Measurements from ENCODE around the gene QSOX1. TPM values are rescaled to one million over a fixed set of nuclear protein-coding genes. Genes with fewer than 3 reads are reported as not detected.

The QSOX1 gene
- total and polyA plus RNA-seq, 2 donors (not counting 3 experiments of a cell fraction or from before 2014, with no cell fraction given): 256 to 415 TPM

DNA sequence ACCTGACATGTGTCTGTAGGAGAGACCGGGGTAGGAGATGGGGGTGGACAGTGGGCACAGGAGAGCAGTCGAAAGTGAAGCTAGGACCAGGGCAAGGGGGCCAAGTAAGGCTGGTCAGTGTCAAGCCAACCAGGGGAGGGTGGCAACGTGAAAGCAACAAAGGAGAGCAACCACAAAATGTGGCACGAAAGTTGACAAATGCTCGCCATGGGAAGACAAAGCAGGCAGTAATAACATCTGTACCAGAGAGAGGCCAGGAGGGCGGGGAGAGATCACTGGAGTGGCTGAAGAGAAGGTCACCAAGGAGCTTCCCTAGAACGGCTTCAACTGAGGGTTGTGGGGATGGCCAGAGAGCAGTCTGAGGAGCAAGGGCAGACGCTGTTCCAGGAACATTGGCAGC is 17.0 kb downstream of the QSOX1 start:
- BruUV-seq (replicated peaks): no TSS peak
- H3K4me1 ChIP-seq (ENCODE audit: control insufficient read depth, extremely low read depth, insufficient read depth, low read length): no peaks in the 10 kb centered on the region
- H3K4me3 ChIP-seq (replicated peaks in 1 of 3; ENCODE audit: insufficient read depth in 1 of 3, low read depth in 1 of 3, low read length in 3 of 3): no peak overlapping the region
- H3K79me2 ChIP-seq (ENCODE audit: control insufficient read depth, insufficient read depth, low read length): no peaks in the 10 kb centered on the region
- H3K27me3 ChIP-seq (ENCODE audit: control insufficient read depth in 2 of 2, insufficient read depth in 2 of 2, low read length in 2 of 2): no peaks in the 10 kb centered on the region
- ChIA-PET CTCF (no interaction called here), POLR2A (no interaction called here)
- DNase-seq (ENCODE audit: low read depth, low spot score): no peak
- H3K27ac ChIP-seq (ENCODE audit: insufficient read depth, low read depth, low read length): no peak overlapping the region
- no peak for FAIRE-seq
- no peaks in the 10 kb centered on the region for H3K9me1 ChIP-seq (replicated peaks; ENCODE audit: control insufficient read depth, extremely low read depth, insufficient read depth, low read length)
- dilution Hi-C loops (cut with MboI; ENCODE audit: extremely low pct_ligation_motif_present, low sequenced_read_pairs) (no loop called here), intact Hi-C loops (cut with micrococcal nuclease) (no loop called here)
- H3K4me2 ChIP-seq (ENCODE audit: insufficient read depth, low read length): no peak overlapping the region
- no peak for TF ChIP-seq POLR2AphosphoS5 (IDR thresholded peaks at IDR 0.05; ENCODE audit: insufficient read depth, low read depth, low read length)
- peaks cover 4% of the 10 kb centered on the region in 2 experiments for H3K36me3 ChIP-seq (ENCODE audit: control insufficient read depth in 2 of 2, extremely low read depth in 1 of 2, insufficient read depth in 2 of 2, low read length in 2 of 2)
- H4K20me1 ChIP-seq (replicated peaks; ENCODE audit: control insufficient read depth, extremely low read depth, insufficient read depth, low read length): no peaks in the 10 kb centered on the region
- H2AFZ ChIP-seq (ENCODE audit: low read depth, low read length): no peak overlapping the region
- H3K9ac ChIP-seq (replicated peaks; ENCODE audit: extremely low read depth, insufficient read depth, low read length): no peak overlapping the region
- H3K9me3 ChIP-seq (replicated peaks; ENCODE audit: control insufficient read depth, insufficient read depth, low read length): no peaks in the 10 kb centered on the region

DNA sequence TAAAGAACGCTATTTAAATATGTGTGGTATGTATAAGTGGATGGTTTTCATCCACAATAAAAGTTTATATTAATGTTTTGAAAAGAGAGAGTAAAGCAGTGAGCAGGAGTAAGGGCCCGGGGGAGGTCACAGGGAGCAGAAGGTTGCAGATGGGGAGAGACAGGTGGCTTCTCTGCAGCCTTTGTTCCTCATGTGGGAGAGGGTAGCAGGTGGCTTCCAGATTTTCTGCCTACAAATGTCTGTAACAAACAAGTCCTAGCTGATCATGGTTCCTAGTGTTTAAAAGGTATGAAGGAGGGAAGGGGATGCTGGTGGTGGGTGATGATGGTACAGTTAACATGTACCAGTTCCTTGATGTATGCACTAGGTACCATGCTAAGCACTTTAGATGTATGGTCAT is 18.8 kb downstream of the QSOX1 start:
- FAIRE-seq (no peak), DNase-seq (ENCODE audit: low read depth, low spot score) (no peak)
- Histone ChIP-seq H3K79me2 (ENCODE audit: control insufficient read depth, insufficient read depth, low read length) (no peaks in the 10 kb centered on the region), H3K36me3 (ENCODE audit: control insufficient read depth in 2 of 2, extremely low read depth in 1 of 2, insufficient read depth in 2 of 2, low read length in 2 of 2) (peaks cover 2 to 4% of the 10 kb centered on the region in 2 experiments), H3K4me2 (ENCODE audit: insufficient read depth, low read length) (no peak overlapping the region), H3K4me1 (ENCODE audit: control insufficient read depth, extremely low read depth, insufficient read depth, low read length) (no peaks in the 10 kb centered on the region), H4K20me1 (replicated peaks; ENCODE audit: control insufficient read depth, extremely low read depth, insufficient read depth, low read length) (no peaks in the 10 kb centered on the region), H3K9me3 (replicated peaks; ENCODE audit: control insufficient read depth, insufficient read depth, low read length) (no peaks in the 10 kb centered on the region), H3K4me3 (replicated peaks in 1 of 3; ENCODE audit: insufficient read depth in 1 of 3, low read depth in 1 of 3, low read length in 3 of 3) (no peak overlapping the region), H3K27ac (ENCODE audit: insufficient read depth, low read depth, low read length) (no peak overlapping the region), H2AFZ (ENCODE audit: low read depth, low read length) (no peak overlapping the region), H3K27me3 (ENCODE audit: control insufficient read depth in 2 of 2, insufficient read depth in 2 of 2, low read length in 2 of 2) (no peaks in the 10 kb centered on the region), H3K9ac (replicated peaks; ENCODE audit: extremely low read depth, insufficient read depth, low read length) (no peak overlapping the region), H3K9me1 (replicated peaks; ENCODE audit: control insufficient read depth, extremely low read depth, insufficient read depth, low read length) (no peaks in the 10 kb centered on the region)
- CTCF ChIA-PET: interaction anchor here (1.4 to 8.9 kb wide), 2 partner anchors 307 to 359 kb away, joined by 3 to 177 read pairs; no protein-coding TSS in a partner anchor
- TF ChIP-seq JUN (IDR thresholded peaks at IDR 0.05; ENCODE audit: borderline replicate concordance, insufficient read depth, insufficient read length, low read depth): no peak
- TF ChIP-seq GATA2 (IDR thresholded peaks at IDR 0.05; ENCODE audit: insufficient read depth, insufficient read length, low read depth, low read length): no peak
- no peak for TF ChIP-seq EZH2 (IDR thresholded peaks at IDR 0.05; ENCODE audit: borderline replicate concordance, low read depth, low read length, severe bottlenecking)
- TF ChIP-seq POLR2AphosphoS5 (IDR thresholded peaks at IDR 0.05; ENCODE audit: insufficient read depth, low read depth, low read length): no peak
- TF ChIP-seq MYC (IDR thresholded peaks at IDR 0.05; ENCODE audit: low read depth, low read length): no peak
- TF ChIP-seq FOS (IDR thresholded peaks at IDR 0.05; ENCODE audit: borderline replicate concordance, insufficient read depth, low read length): no peak
- no peak for TF ChIP-seq MAX (IDR thresholded peaks at IDR 0.05; ENCODE audit: insufficient read depth, insufficient read length)
- intact Hi-C loops (cut with micrococcal nuclease): no loop called here
- BruUV-seq (replicated peaks): no TSS peak
- dilution Hi-C loops (cut with MboI; ENCODE audit: extremely low pct_ligation_motif_present, low sequenced_read_pairs): no loop called here
- POLR2A ChIA-PET: no interaction called here

All from endothelial cell of umbilical vein (primary cell).